ENCODE measurements around the gene CDK2AP2.

The CDK2AP2 gene

GRCh38 chr11:67522338-67522737 lies 14.4 kb upstream of the CDK2AP2 start:
- H3K36me3 Mint-ChIP-seq (ENCODE audit: low read depth): no peaks in the 10 kb centered on the region
- no peak overlapping the region for H3K27ac Mint-ChIP-seq
- H3K4me1 Mint-ChIP-seq: no peaks in the 10 kb centered on the region
- TF ChIP-seq CTCF (IDR thresholded peaks at IDR 0.05; ENCODE audit: unreplicated experiment in 3 of 3): no peak
- peaks cover 14% of the 10 kb centered on the region for H3K27me3 Mint-ChIP-seq (ENCODE audit: low read depth)
- no peaks in the 10 kb centered on the region for H3K9me3 Mint-ChIP-seq
- H3K4me3 Mint-ChIP-seq: no peak overlapping the region

GRCh38 chr11:67521924-67522323 lies 14.0 kb upstream of the CDK2AP2 start:
- no peak overlapping the region for H3K27ac Mint-ChIP-seq
- no peak for TF ChIP-seq CTCF (IDR thresholded peaks at IDR 0.05; ENCODE audit: unreplicated experiment in 3 of 3)
- no peaks in the 10 kb centered on the region for H3K36me3 Mint-ChIP-seq (ENCODE audit: low read depth)
- no peaks in the 10 kb centered on the region for H3K4me1 Mint-ChIP-seq
- H3K9me3 Mint-ChIP-seq: no peaks in the 10 kb centered on the region
- no peak overlapping the region for H3K4me3 Mint-ChIP-seq
- H3K27me3 Mint-ChIP-seq (ENCODE audit: low read depth): peaks cover 14% of the 10 kb centered on the region

- H3K36me3 Mint-ChIP-seq (ENCODE audit: low read depth): no peaks in the 10 kb centered on the region
- no peaks in the 10 kb centered on the region for H3K4me1 Mint-ChIP-seq
These were observed 13.2 kb upstream of the CDK2AP2 start for GRCh38 chr11:67520856-67521824.

GRCh38 chr11:67519726-67520125 lies 11.8 kb upstream of the CDK2AP2 start:
- Mint-ChIP-seq H3K9me3 (no peaks in the 10 kb centered on the region), H3K36me3 (ENCODE audit: low read depth) (no peaks in the 10 kb centered on the region), H3K27ac (no peak overlapping the region), H3K4me3 (no peak overlapping the region), H3K4me1 (no peaks in the 10 kb centered on the region), H3K27me3 (ENCODE audit: low read depth) (peaks cover 19% of the 10 kb centered on the region)
- TF ChIP-seq CTCF (IDR thresholded peaks at IDR 0.05; ENCODE audit: unreplicated experiment in 3 of 3): no peak

More at GRCh38 chr11:67520856-67521824, 13.2 kb upstream of the CDK2AP2 start:
- no peak overlapping the region for H3K27ac Mint-ChIP-seq
- H3K9me3 Mint-ChIP-seq: no peaks in the 10 kb centered on the region
- no peak for TF ChIP-seq CTCF (IDR thresholded peaks at IDR 0.05; ENCODE audit: unreplicated experiment in 3 of 3)
- H3K27me3 Mint-ChIP-seq (ENCODE audit: low read depth): peaks cover 14% of the 10 kb centered on the region
- no peak overlapping the region for H3K4me3 Mint-ChIP-seq

GRCh38 chr11:67517784-67518552 lies 10.0 kb upstream of the CDK2AP2 start:
- TF ChIP-seq CTCF (IDR thresholded peaks at IDR 0.05; ENCODE audit: unreplicated experiment in 3 of 3): no peak
- Mint-ChIP-seq H3K27ac (no peak overlapping the region), H3K36me3 (ENCODE audit: low read depth) (no peaks in the 10 kb centered on the region), H3K9me3 (no peaks in the 10 kb centered on the region), H3K27me3 (ENCODE audit: low read depth) (peaks cover 24% of the 10 kb centered on the region), H3K4me1 (no peaks in the 10 kb centered on the region), H3K4me3 (no peak overlapping the region)
